Liver (tissue), 9 donors: ENCODE results near the gene KIRREL1. TPM values are rescaled to one million over a fixed set of nuclear protein-coding genes. Genes with fewer than 3 reads are reported as not detected.

Source experiments
- DNase-seq: peaks from one replicate; pipeline ENCODE4 v3.0.0-alpha.2; 2017; ENCODE audit warnings: low spot score
- H3K27ac ChIP-seq, 2 donors: one replicate each; pipeline ENCODE4 v1.7.0; 2013; ENCODE audit warnings: inconsistent platforms in 2 of 2, low read length in 2 of 2, control low read depth in 1 of 2, low read depth in 1 of 2, mild to moderate bottlenecking in 1 of 2
- H3K27me3 ChIP-seq, 4 donors: one replicate each; pipeline versions ENCODE4 v1.6.1 to v1.7.0; 2013; ENCODE audit warnings: low read length in 3 of 4, inconsistent platforms in 1 of 4, mild to moderate bottlenecking in 1 of 4, moderate library complexity in 1 of 4; ENCODE audit not compliant: control insufficient read depth in 4 of 4, insufficient read depth in 4 of 4
- H3K36me3 ChIP-seq, 4 donors: one replicate each; pipeline versions ENCODE4 v1.6.1 to v1.7.0; 2013; ENCODE audit warnings: low read length in 3 of 4, mild to moderate bottlenecking in 3 of 4, low read depth in 1 of 4, moderate library complexity in 1 of 4; ENCODE audit not compliant: control insufficient read depth in 4 of 4, insufficient read depth in 3 of 4
- H3K4me1 ChIP-seq, 4 donors: one replicate each; pipeline versions ENCODE4 v1.6.1 to v1.7.0; 2013; ENCODE audit warnings: low read length in 3 of 4, mild to moderate bottlenecking in 3 of 4, moderate library complexity in 1 of 4; ENCODE audit not compliant: control insufficient read depth in 4 of 4, insufficient read depth in 4 of 4
- H3K4me3 ChIP-seq, 3 donors: one replicate each; pipeline versions ENCODE4 v1.6.1 to v1.7.0; 2013; ENCODE audit warnings: low read length in 3 of 3, control low read depth in 1 of 3, low read depth in 1 of 3, mild to moderate bottlenecking in 1 of 3
- H3K9ac ChIP-seq, 2 donors: one replicate each; pipeline ENCODE4 v1.7.0; 2013; ENCODE audit warnings: low read length in 2 of 2, mild to moderate bottlenecking in 2 of 2, moderate library complexity in 2 of 2, control low read depth in 1 of 2, low read depth in 1 of 2
- H3K9me3 ChIP-seq, 4 donors: one replicate each; pipeline versions ENCODE4 v1.6.1 to v1.7.0; 2013; ENCODE audit warnings: low read length in 3 of 4; ENCODE audit not compliant: control insufficient read depth in 4 of 4
- EGR1 ChIP-seq, 2 donors: IDR thresholded peaks; 2 replicates each; pipeline ENCODE4 v1.6.1; 2016 to 2018; ENCODE audit warnings: antibody characterized with exemption in 2 of 2, low read depth in 2 of 2
- FOXA1 ChIP-seq: IDR thresholded peaks from 2 replicates; pipeline ENCODE4 v1.6.1; 2016; ENCODE audit warnings: antibody characterized with exemption
- FOXA2 ChIP-seq: IDR thresholded peaks from 2 replicates; pipeline ENCODE4 v1.6.1; 2016; ENCODE audit warnings: antibody characterized with exemption
- GABPA ChIP-seq, 2 donors: IDR thresholded peaks in 1 of 2; conservative IDR thresholded peaks in 1 of 2; 2 replicates each; pipeline ENCODE4 v1.6.1; 2016; ENCODE audit warnings: antibody characterized with exemption in 2 of 2, mild to moderate bottlenecking in 1 of 2, moderate library complexity in 1 of 2
- HNF4A ChIP-seq, 2 donors: conservative IDR thresholded peaks; 2 replicates each; pipeline ENCODE4 v1.6.1; 2016; ENCODE audit warnings: antibody characterized with exemption in 2 of 2, mild to moderate bottlenecking in 2 of 2
- HNF4G ChIP-seq: IDR thresholded peaks from 2 replicates; pipeline ENCODE4 v1.6.1; 2016; ENCODE audit warnings: antibody characterized with exemption
- JUND ChIP-seq, 2 donors: IDR thresholded peaks; 2 replicates each; pipeline ENCODE4 v1.6.1; 2016; ENCODE audit warnings: antibody characterized with exemption in 2 of 2
- NR2F2 ChIP-seq: IDR thresholded peaks from 2 replicates; pipeline ENCODE4 v1.6.1; 2016; ENCODE audit warnings: antibody characterized with exemption
- RAD21 ChIP-seq, 2 donors: IDR thresholded peaks; 2 replicates each; pipeline ENCODE4 v1.6.1; 2016; ENCODE audit warnings: antibody characterized with exemption in 2 of 2, mild to moderate bottlenecking in 2 of 2
- RXRA ChIP-seq, 2 donors: IDR thresholded peaks; 2 replicates each; pipeline ENCODE4 v1.6.1; 2017 to 2018; ENCODE audit warnings: antibody characterized with exemption in 2 of 2, mild to moderate bottlenecking in 1 of 2
- SP1 ChIP-seq: IDR thresholded peaks from 2 replicates; pipeline ENCODE4 v1.6.1; 2018; ENCODE audit warnings: antibody characterized with exemption, mild to moderate bottlenecking
- TAF1 ChIP-seq: conservative IDR thresholded peaks from 2 replicates; pipeline ENCODE4 v1.6.1; 2016; ENCODE audit warnings: antibody characterized with exemption, mild to moderate bottlenecking
- YY1 ChIP-seq: IDR thresholded peaks from 2 replicates; pipeline ENCODE4 v1.6.1; 2016; ENCODE audit warnings: antibody characterized with exemption, mild to moderate bottlenecking
- WGBS: extraction: QIAGEN DNeasy Blood & Tissue Kit; methylation state at CpG from one replicate; pipeline ENCODE4 v1.1.7; 2013; 5-methylcytosine and 5-hydroxymethylcytosine counted together
- polyA plus RNA-seq, 2 donors: library from polyadenylated mRNA; stranded (reverse) in 1 of 2; unstranded in 1 of 2; fragments of 200-250 nt in 1 of 2; fragments of >200 nt in 1 of 2; fragmentation: Nextera tagmentation in 1 of 2; extraction: Ambion mirVana in 1 of 2; gene quantifications; one replicate each; pipeline versions ENCODE4 v1.2.1 to v1.2.3, GENCODE V29; 2013 to 2015
- total RNA-seq, 2 donors: library from RNA; depleted of rRNA; stranded (reverse); fragments of >200 nt; gene quantifications; one replicate each; pipeline ENCODE4 v1.2.3, GENCODE V29; 2014
- TF ChIP-seq, protein P1 (sequence below): IDR thresholded peaks from 2 replicates; pipeline ENCODE4 v1.6.1; 2016; ENCODE audit warnings: antibody characterized with exemption
- TF ChIP-seq, protein P2 (sequence below): IDR thresholded peaks from 2 replicates; pipeline ENCODE4 v1.6.1; 2016; ENCODE audit warnings: antibody characterized with exemption
- TF ChIP-seq, protein P3 (sequence below): fragments of 150-350 bp; IDR thresholded peaks from 2 replicates; pipeline ENCODE4 v1.5.1; 2017; ENCODE audit warnings: improper control_type of control experiment, low read depth, low read length; ENCODE audit not compliant: missing input control
- TF ChIP-seq, protein P4 (sequence below): IDR thresholded peaks from 2 replicates; pipeline ENCODE4 v1.6.1; 2016; ENCODE audit warnings: antibody characterized with exemption
- TF ChIP-seq, protein P5 (sequence below): IDR thresholded peaks from 2 replicates; pipeline ENCODE4 v1.6.1; 2016; ENCODE audit warnings: antibody characterized with exemption, mild to moderate bottlenecking
- donor health status: healthy.
- donor health status: healthy.
- donor health status: healthy.
- donor health status: healthy.
- donor health status: healthy.

KIRREL1 gene
- total and polyA plus RNA-seq, 4 donors: 0.82 to 6.0 (median 3.1) TPM

DNA sequence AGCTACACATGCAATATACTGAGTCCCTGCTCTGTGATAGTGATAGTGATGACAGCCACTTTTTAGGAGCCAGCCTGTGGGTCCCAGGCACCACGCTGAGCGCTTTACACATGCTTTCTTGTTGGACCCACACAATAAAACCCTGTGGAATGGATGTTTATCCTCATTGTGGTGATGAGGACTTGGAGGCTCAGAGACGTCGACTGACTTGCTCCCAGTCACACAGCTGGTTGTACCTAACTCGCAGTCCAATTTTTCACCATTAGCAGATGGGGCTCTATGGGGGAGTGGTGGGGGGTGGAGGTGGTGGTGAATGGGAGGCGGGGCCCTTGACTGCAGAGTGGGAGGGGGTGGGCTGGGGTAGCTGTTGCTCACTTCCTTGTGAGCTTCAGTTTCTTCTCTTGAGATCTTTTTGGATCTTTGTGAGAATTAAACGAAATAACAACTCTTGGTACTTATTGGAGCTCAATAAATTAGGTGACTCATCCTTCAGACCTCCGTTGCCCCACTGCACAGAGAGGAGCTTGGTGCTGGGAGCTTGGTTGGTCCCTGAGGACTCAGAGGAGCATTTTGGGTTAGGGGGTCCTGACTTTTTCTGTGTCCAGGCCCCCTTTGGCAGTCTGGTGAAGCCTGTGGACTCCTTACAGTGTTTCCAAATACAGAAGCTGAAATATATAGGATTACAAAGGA is 125.4 kb downstream of the KIRREL1 start (continued):
- TF ChIP-seq RXRA (IDR thresholded peaks at IDR 0.05) (no peak), SP1 (no peak), FOXA1 (no peak)

DNA sequence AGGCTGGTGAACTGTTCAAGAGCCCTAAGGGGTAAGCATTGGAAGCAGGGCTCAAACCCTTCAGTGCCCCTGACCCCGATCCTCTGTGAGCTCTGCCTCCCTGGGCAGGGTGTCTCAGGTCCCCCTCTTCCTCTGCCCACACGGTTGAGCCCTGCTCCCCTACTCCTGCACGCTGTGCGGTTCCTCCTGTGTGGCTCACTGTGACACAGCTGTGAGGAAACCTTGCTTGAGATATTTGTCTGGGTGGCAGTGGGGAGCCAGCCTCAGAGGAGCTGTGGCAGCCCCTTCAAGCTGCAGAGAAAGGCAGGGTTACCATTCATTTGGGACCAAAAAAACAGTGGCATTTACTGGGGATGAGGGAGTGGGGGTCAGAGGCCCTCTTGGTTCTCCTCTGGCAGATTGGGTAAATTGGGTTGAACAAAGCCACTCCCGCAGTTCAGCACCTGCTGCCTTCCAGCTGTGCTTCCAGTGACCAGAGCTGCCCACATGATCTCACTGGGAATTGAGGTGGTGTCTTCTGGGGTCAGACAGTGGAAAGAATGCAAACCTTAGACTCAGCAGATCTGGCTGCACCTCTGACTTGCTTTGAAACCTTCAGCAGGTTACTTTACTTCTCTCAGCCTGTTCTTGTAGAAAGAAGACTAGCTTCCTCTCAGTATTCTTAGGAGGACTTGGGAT is 126.7 kb downstream of the KIRREL1 start:
- Histone ChIP-seq H3K27me3 (peaks cover 0 to 9% (median 3%) of the 10 kb centered on the region in 4 donors), H3K4me1 (peaks cover 0 to 2% (median 0%) of the 10 kb centered on the region in 4 donors), H3K9me3 (no peaks in the 10 kb centered on the region), H3K36me3 (no peaks in the 10 kb centered on the region), H3K9ac (no peak overlapping the region), H3K27ac (no peak overlapping the region), H3K4me3 (no peak overlapping the region)
- WGBS: 70% methylated on average over 5 of the region's 5 CpGs
- no peak for DNase-seq
- TF ChIP-seq, protein P1, sequence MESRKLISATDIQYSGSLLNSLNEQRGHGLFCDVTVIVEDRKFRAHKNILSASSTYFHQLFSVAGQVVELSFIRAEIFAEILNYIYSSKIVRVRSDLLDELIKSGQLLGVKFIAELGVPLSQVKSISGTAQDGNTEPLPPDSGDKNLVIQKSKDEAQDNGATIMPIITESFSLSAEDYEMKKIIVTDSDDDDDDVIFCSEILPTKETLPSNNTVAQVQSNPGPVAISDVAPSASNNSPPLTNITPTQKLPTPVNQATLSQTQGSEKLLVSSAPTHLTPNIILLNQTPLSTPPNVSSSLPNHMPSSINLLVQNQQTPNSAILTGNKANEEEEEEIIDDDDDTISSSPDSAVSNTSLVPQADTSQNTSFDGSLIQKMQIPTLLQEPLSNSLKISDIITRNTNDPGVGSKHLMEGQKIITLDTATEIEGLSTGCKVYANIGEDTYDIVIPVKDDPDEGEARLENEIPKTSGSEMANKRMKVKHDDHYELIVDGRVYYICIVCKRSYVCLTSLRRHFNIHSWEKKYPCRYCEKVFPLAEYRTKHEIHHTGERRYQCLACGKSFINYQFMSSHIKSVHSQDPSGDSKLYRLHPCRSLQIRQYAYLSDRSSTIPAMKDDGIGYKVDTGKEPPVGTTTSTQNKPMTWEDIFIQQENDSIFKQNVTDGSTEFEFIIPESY: no peak
- TF ChIP-seq FOXA2 (no peak), YY1 (no peak), HNF4G (no peak), JUND (IDR thresholded peaks at IDR 0.05) (no peak), TAF1 (no peak), RXRA (IDR thresholded peaks at IDR 0.05) (no peak), NR2F2 (no peak), EGR1 (IDR thresholded peaks at IDR 0.05; ENCODE audit: low read depth in 2 of 2) (no peak), GABPA (IDR thresholded peaks at IDR 0.05 in 1 of 2, conservative IDR thresholded peaks at IDR 0.05 in 1 of 2) (no peak), RAD21 (IDR thresholded peaks at IDR 0.05) (no peak), HNF4A (conservative IDR thresholded peaks at IDR 0.05) (no peak), FOXA1 (no peak), SP1 (no peak)
- TF ChIP-seq, protein P2, sequence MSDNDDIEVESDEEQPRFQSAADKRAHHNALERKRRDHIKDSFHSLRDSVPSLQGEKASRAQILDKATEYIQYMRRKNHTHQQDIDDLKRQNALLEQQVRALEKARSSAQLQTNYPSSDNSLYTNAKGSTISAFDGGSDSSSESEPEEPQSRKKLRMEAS: no peak
- TF ChIP-seq, protein P3, sequence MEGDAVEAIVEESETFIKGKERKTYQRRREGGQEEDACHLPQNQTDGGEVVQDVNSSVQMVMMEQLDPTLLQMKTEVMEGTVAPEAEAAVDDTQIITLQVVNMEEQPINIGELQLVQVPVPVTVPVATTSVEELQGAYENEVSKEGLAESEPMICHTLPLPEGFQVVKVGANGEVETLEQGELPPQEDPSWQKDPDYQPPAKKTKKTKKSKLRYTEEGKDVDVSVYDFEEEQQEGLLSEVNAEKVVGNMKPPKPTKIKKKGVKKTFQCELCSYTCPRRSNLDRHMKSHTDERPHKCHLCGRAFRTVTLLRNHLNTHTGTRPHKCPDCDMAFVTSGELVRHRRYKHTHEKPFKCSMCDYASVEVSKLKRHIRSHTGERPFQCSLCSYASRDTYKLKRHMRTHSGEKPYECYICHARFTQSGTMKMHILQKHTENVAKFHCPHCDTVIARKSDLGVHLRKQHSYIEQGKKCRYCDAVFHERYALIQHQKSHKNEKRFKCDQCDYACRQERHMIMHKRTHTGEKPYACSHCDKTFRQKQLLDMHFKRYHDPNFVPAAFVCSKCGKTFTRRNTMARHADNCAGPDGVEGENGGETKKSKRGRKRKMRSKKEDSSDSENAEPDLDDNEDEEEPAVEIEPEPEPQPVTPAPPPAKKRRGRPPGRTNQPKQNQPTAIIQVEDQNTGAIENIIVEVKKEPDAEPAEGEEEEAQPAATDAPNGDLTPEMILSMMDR: no peak
- TF ChIP-seq, protein P4, sequence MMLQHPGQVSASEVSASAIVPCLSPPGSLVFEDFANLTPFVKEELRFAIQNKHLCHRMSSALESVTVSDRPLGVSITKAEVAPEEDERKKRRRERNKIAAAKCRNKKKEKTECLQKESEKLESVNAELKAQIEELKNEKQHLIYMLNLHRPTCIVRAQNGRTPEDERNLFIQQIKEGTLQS: no peak
- TF ChIP-seq, protein P5, sequence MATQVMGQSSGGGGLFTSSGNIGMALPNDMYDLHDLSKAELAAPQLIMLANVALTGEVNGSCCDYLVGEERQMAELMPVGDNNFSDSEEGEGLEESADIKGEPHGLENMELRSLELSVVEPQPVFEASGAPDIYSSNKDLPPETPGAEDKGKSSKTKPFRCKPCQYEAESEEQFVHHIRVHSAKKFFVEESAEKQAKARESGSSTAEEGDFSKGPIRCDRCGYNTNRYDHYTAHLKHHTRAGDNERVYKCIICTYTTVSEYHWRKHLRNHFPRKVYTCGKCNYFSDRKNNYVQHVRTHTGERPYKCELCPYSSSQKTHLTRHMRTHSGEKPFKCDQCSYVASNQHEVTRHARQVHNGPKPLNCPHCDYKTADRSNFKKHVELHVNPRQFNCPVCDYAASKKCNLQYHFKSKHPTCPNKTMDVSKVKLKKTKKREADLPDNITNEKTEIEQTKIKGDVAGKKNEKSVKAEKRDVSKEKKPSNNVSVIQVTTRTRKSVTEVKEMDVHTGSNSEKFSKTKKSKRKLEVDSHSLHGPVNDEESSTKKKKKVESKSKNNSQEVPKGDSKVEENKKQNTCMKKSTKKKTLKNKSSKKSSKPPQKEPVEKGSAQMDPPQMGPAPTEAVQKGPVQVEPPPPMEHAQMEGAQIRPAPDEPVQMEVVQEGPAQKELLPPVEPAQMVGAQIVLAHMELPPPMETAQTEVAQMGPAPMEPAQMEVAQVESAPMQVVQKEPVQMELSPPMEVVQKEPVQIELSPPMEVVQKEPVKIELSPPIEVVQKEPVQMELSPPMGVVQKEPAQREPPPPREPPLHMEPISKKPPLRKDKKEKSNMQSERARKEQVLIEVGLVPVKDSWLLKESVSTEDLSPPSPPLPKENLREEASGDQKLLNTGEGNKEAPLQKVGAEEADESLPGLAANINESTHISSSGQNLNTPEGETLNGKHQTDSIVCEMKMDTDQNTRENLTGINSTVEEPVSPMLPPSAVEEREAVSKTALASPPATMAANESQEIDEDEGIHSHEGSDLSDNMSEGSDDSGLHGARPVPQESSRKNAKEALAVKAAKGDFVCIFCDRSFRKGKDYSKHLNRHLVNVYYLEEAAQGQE: no peak
